Tibial artery (tissue), 4 donors: ENCODE data around the gene ARGLU1.

Experiments used
- DNase-seq, 2 donors: peaks; one replicate each; pipeline ENCODE4 v3.0.0-alpha.2; 2019
- H3K27ac ChIP-seq, 2 donors: fragments of 200-600 bp; sonication (generic) in 1 of 2; 1 replicate in 1 of 2; 2 replicates in 1 of 2; pipeline ENCODE4 v1.5.1; 2018 to 2019; ENCODE audit warnings: mild to moderate bottlenecking in 1 of 2
- H3K27me3 ChIP-seq, 2 donors: fragments of 200-600 bp; sonication (generic) in 1 of 2; one replicate each; pipeline versions ENCODE4 v1.5.1 to v1.6.0; 2016 to 2019
- H3K36me3 ChIP-seq, 3 donors: fragments of 200-600 bp; sonication (generic) in 2 of 3; one replicate each; pipeline ENCODE4 v1.5.1; 2016 to 2019; ENCODE audit warnings: mild to moderate bottlenecking in 2 of 3
- H3K4me1 ChIP-seq, 4 donors: fragments of 200-600 bp; sonication (generic) in 2 of 4; 1 replicate in 3 of 4; 2 replicates in 1 of 4; pipeline ENCODE4 v1.5.1; 2016 to 2019
- H3K4me3 ChIP-seq, 2 donors: fragments of 200-600 bp; sonication (generic) in 1 of 2; 1 replicate in 1 of 2; 2 replicates in 1 of 2; pipeline ENCODE4 v1.5.1; 2018 to 2019; ENCODE audit warnings: mild to moderate bottlenecking in 2 of 2
- H3K9me3 ChIP-seq, 3 donors: fragments of 200-600 bp; sonication (generic) in 1 of 3; one replicate each; pipeline ENCODE4 v1.5.1; 2016 to 2019
- intact Hi-C: fragments of 100-400 bp; cut with DNase I; formaldehyde crosslinking; loops from one replicate; pipeline ENCODE4 v1.15.0; 2023; ENCODE audit warnings: low total_unique reads
- TF ChIP-seq, protein P1 (sequence below), 2 experiments: fragments of 200-600 bp in 1 of 2; fragments of 450-650 bp in 1 of 2; IDR thresholded peaks; one replicate each; pipeline ENCODE4 v1.5.1; 2017 to 2019; ENCODE audit warnings: antibody characterized with exemption in 2 of 2, mild to moderate bottlenecking in 1 of 2, moderate library complexity in 1 of 2

Gene ARGLU1

DNA sequence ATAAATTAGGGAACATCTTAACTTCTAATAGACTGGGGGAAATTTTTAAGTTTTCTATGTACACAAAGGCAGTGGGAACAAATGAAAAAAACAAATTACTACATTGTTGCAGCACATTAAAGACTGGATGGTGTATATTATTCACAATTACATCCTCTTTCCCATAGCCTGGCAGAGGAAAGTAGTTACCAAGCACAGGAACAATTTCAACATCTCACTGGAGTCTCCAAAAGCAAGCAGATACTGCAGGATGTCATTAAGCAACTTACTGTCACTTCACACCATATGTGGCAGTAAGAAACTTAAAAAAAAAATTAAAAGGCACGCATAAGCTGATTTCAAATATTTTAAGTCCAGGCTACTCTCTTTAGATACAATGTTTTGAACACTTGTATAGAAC, 26.1 kb downstream of the ARGLU1 start:
- TF ChIP-seq, protein P1, sequence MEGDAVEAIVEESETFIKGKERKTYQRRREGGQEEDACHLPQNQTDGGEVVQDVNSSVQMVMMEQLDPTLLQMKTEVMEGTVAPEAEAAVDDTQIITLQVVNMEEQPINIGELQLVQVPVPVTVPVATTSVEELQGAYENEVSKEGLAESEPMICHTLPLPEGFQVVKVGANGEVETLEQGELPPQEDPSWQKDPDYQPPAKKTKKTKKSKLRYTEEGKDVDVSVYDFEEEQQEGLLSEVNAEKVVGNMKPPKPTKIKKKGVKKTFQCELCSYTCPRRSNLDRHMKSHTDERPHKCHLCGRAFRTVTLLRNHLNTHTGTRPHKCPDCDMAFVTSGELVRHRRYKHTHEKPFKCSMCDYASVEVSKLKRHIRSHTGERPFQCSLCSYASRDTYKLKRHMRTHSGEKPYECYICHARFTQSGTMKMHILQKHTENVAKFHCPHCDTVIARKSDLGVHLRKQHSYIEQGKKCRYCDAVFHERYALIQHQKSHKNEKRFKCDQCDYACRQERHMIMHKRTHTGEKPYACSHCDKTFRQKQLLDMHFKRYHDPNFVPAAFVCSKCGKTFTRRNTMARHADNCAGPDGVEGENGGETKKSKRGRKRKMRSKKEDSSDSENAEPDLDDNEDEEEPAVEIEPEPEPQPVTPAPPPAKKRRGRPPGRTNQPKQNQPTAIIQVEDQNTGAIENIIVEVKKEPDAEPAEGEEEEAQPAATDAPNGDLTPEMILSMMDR (IDR thresholded peaks at IDR 0.05): no peak
- peaks cover 0 to 4% (median 0%) of the 10 kb centered on the region in 4 donors for H3K4me1 ChIP-seq

DNA sequence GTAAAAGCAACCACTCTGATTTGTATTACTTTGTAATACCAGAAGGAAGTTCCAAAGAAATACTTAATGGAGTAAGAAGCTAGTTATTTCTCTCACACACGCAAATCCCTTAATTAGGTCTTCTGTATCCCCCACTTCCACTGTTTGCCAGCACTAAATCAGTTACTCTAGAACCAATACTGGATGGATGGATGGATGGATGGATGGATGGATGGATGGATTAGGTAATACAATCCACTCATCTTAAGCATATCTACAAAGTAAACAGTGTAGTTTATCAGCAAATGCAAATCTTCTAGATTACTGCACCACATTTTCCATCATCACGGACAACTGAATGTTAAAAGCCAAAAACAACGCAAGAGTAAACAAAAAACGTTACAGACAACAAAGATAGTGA, 27.3 kb downstream of the ARGLU1 start:
- intact Hi-C loops: no loop called here
- Histone ChIP-seq H3K4me3 (no peak overlapping the region), H3K9me3 (no peaks in the 10 kb centered on the region), H3K36me3 (peaks cover 9 to 22% (median 16%) of the 10 kb centered on the region in 3 donors), H3K4me1 (peaks cover 0 to 6% (median 2%) of the 10 kb centered on the region in 4 donors), H3K27ac (no peak overlapping the region), H3K27me3 (no peaks in the 10 kb centered on the region)
- no peak for DNase-seq
- TF ChIP-seq, protein P1 (IDR thresholded peaks at IDR 0.05): no peak

More for the DNA sequence above, 26.1 kb downstream of the ARGLU1 start:
- Histone ChIP-seq H3K36me3 (peaks cover 9 to 22% (median 16%) of the 10 kb centered on the region in 3 donors), H3K27ac (no peak overlapping the region), H3K27me3 (no peaks in the 10 kb centered on the region), H3K9me3 (no peaks in the 10 kb centered on the region), H3K4me3 (no peak overlapping the region)
- intact Hi-C loops: no loop called here
- DNase-seq: no peak

GRCh38 chr13:106537521-106537920, 30.4 kb downstream of the ARGLU1 start:
- no peak for DNase-seq
- H3K27me3 ChIP-seq: no peaks in the 10 kb centered on the region

GRCh38 chr13:106536244-106537034, 31.5 kb downstream of the ARGLU1 start:
- Histone ChIP-seq H3K27me3 (no peaks in the 10 kb centered on the region), H3K9me3 (no peaks in the 10 kb centered on the region), H3K36me3 (peaks cover 0 to 13% (median 8%) of the 10 kb centered on the region in 3 donors), H3K27ac (peak overlapping the region; percentile 33 to 80), H3K4me1 (peaks cover 0 to 19% (median 13%) of the 10 kb centered on the region in 4 donors), H3K4me3 (peak overlapping the region; percentile 63 to 86)
- TF ChIP-seq, protein P1 (IDR thresholded peaks at IDR 0.05): peak; percentile 89 to 96
- DNase-seq: peak; percentile 85 to 88
- intact Hi-C loops: loop anchor here (5.0 to 10.0 kb wide), 3 partner anchors 588 to 1962 kb away; no protein-coding TSS in a partner anchor

More at GRCh38 chr13:106537521-106537920, 30.4 kb downstream of the ARGLU1 start:
- TF ChIP-seq, protein P1 (IDR thresholded peaks at IDR 0.05): no peak
- Histone ChIP-seq H3K4me1 (peaks cover 0 to 13% (median 8%) of the 10 kb centered on the region in 4 donors), H3K9me3 (no peaks in the 10 kb centered on the region), H3K4me3 (no peak overlapping the region), H3K36me3 (peaks cover 0 to 13% (median 11%) of the 10 kb centered on the region in 3 donors), H3K27ac (no peak overlapping the region)
- intact Hi-C loops: loop anchor here (5.0 to 10.0 kb wide), 3 partner anchors 587 to 1963 kb away; no protein-coding TSS in a partner anchor

DNA sequence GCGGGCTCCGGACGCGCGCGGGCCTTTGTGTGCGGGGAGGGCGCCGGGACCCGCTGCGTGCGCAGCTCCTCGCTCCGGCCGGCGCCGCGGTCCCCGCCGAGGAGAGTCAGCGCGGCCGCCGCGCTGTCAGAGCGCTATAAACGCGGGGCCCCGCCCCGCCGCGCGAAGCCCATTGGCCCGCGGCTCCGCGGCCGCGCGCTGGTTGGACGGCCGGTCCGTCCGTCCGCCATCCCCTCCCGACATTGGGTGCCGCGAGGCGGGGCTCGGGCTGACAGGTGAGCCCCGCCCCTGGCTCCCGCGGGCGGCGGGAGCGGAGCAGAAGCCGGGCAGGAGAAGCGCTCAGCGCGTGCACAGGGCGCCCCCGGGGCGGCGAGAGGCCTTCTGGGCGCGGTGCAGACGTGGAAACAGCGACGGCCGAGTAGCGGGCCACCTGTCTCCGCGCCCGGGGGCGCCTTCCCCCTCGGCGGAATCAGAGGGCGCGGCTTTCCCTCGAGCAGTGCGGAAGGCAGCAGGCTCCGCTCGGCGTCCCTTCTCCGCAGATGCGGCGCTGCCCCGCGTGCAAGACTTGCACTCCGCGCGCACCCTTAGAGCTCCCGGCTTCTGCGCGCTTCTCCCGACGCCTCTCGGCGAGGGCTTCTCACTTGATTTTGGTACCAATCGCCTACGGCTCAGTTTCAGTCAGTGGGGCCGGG, 32.2 kb downstream of the ARGLU1 start, which contains the start of gene EFNB2:
EFNB2 (minus strand) TSS at position 111 of the 692 bp plus-strand sequence. CDS start 698 bp downstream, outside the sequence.
- peaks cover 0 to 19% (median 13%) of the 10 kb centered on the region in 4 donors for H3K4me1 ChIP-seq
- H3K4me3 ChIP-seq: peak within 1 kb of the TSS; percentile 63 to 86
- H3K27me3 ChIP-seq: no peaks in the 10 kb centered on the region
- H3K36me3 ChIP-seq: peaks cover 0 to 5% (median 3%) of the 10 kb centered on the region in 3 donors
- TF ChIP-seq, protein P1 (IDR thresholded peaks at IDR 0.05): no peak
- peak within 1 kb of the TSS; percentile 77 to 80 for H3K27ac ChIP-seq
- intact Hi-C loops: loop anchor here (5.0 to 10.0 kb wide), 3 partner anchors 589 to 1961 kb away; no protein-coding TSS in a partner anchor
- DNase-seq: peak; percentile 75 to 91
- no peaks in the 10 kb centered on the region for H3K9me3 ChIP-seq
